OCI-LY1 (cell line): ENCODE results near the gene CELF2.

Experiments
- CTCF ChIP-seq: fragments of 200-600 bp; sonication (generic), shearing (Covaris generic); IDR thresholded peaks from 2 replicates; pipeline ENCODE4 v1.5.1; 2017; ENCODE audit warnings: mild to moderate bottlenecking, antibody characterized with exemption, low read length, moderate library complexity, mixed read lengths
- EZH2 ChIP-seq: fragments of 200-600 bp; sonication (generic), shearing (Covaris generic); IDR thresholded peaks from 2 replicates; pipeline ENCODE4 v1.8.0; 2017; ENCODE audit warnings: borderline replicate concordance, mixed run types, mild to moderate bottlenecking, antibody characterized with exemption, low read length, moderate library complexity, mixed read lengths

- no peak for TF ChIP-seq EZH2
- no peak for TF ChIP-seq CTCF
These were observed 223.0 kb downstream of the CELF2 start for GRCh38 chr10:11240641-11241040.
